Measurements from ENCODE around the gene CCDC170. TPM values are rescaled to one million over a fixed set of nuclear protein-coding genes. Genes with fewer than 3 reads are reported as not detected.

Gene CCDC170
- total RNA-seq, 1 donor from 2014 or later, result 0.20 TPM

DNA sequence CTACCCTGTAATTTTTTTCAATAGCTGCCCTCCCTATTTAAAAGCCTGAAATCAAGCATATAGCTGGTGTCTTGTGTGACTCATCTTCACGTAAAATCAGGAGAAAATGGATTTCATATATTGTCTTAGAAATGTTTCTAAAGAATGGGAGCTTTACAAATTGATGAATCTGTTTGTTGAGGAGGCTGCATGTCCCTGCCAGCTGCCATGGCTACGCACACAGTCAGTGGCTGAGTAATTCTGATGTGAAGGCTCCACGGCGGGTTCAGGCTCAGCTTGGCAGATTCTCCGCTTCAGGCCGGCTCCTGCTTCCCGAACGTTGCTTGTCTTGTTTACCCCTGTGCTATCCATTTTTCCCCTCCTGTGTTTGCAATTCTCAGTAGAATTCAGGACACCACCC lies 82.8 kb downstream of the CCDC170 start:
- Mint-ChIP-seq H3K36me3 (ENCODE audit: low read depth) (no peaks in the 10 kb centered on the region), H3K9me3 (ENCODE audit: low read depth) (no peaks in the 10 kb centered on the region), H3K4me3 (ENCODE audit: unreplicated experiment) (no peak overlapping the region), H3K4me1 (ENCODE audit: low read depth) (no peaks in the 10 kb centered on the region), H3K27me3 (ENCODE audit: low read depth) (peaks cover 13% of the 10 kb centered on the region), H3K27ac (ENCODE audit: unreplicated experiment) (no peak overlapping the region)
- TF ChIP-seq, protein P1, sequence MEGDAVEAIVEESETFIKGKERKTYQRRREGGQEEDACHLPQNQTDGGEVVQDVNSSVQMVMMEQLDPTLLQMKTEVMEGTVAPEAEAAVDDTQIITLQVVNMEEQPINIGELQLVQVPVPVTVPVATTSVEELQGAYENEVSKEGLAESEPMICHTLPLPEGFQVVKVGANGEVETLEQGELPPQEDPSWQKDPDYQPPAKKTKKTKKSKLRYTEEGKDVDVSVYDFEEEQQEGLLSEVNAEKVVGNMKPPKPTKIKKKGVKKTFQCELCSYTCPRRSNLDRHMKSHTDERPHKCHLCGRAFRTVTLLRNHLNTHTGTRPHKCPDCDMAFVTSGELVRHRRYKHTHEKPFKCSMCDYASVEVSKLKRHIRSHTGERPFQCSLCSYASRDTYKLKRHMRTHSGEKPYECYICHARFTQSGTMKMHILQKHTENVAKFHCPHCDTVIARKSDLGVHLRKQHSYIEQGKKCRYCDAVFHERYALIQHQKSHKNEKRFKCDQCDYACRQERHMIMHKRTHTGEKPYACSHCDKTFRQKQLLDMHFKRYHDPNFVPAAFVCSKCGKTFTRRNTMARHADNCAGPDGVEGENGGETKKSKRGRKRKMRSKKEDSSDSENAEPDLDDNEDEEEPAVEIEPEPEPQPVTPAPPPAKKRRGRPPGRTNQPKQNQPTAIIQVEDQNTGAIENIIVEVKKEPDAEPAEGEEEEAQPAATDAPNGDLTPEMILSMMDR (IDR thresholded peaks at IDR 0.05), result no peak
- no peak for DNase-seq (ENCODE audit: low spot score)

DNA sequence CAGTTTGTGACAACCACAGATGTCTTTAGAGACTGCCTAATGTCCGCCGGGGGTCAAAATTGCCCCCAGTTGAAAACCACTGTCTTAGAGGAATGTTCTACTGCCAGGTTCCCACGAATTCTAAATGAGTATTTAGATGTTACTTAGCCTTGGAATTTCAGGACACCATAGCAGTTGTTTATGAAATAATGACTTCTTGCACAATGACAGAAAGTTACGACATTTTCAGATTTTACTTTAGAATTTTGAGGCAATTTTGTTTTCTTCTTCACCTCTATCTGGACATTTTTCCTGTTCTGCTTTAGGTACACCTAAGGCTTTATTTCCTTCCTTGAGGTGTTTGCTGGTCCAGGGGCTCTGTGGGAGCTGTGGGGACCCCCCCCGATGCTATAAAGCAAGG lies 83.4 kb downstream of the CCDC170 start:
- Mint-ChIP-seq H3K9me3 (ENCODE audit: low read depth) (peaks cover 4% of the 10 kb centered on the region), H3K27ac (ENCODE audit: unreplicated experiment) (no peak overlapping the region), H3K4me1 (ENCODE audit: low read depth) (no peaks in the 10 kb centered on the region), H3K36me3 (ENCODE audit: low read depth) (peaks cover 2% of the 10 kb centered on the region), H3K4me3 (ENCODE audit: unreplicated experiment) (no peak overlapping the region), H3K27me3 (ENCODE audit: low read depth) (peaks cover 13% of the 10 kb centered on the region)
- TF ChIP-seq, protein P1 (IDR thresholded peaks at IDR 0.05), result no peak
- no peak for DNase-seq (ENCODE audit: low spot score)

DNA sequence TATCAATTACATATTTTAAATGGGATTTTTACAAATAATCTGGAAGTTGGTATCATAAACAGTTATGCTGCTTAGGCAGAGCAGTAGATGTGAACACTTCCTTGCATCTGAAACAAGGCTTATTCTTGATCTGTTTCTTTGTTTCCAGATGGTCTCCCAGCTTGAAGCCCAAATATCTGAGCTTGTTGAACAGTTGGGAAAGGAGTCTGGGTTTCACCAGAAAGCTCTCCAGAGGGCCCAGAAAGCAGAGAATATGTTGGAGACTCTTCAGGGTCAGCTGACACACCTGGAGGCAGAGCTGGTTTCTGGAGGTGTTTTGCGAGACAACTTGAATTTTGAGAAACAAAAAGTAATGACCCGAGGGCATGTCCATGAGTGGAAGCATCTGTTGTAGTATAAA lies 91.9 kb downstream of the CCDC170 start:
- TF ChIP-seq, protein P1 (IDR thresholded peaks at IDR 0.05), result no peak

DNA sequence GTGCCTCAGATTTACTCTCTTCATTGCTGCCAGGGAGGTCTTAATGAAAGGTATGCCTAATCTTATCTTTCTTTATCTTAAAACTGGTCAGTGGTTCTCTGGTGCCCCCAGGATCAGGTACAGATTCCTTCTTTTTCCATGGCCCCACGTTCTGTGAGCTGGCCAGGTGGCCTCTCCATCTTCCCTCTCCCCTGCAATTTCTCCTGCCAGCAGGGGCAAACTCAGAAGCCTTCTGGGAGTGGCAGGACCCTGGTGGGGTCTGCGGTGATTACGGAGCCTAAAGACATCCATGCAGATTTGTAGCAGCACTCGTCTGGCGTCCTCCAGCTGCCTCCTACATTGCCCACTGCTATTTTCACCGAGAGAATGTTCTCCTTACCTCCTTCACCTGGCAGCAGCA lies 95.8 kb downstream of the CCDC170 start:
- no peaks in the 10 kb centered on the region for H3K4me1 Mint-ChIP-seq (ENCODE audit: low read depth)
- TF ChIP-seq, protein P1 (IDR thresholded peaks at IDR 0.05), result no peak
- H3K27ac Mint-ChIP-seq (ENCODE audit: unreplicated experiment), result no peak overlapping the region
- H3K36me3 Mint-ChIP-seq (ENCODE audit: low read depth), result peaks cover 1% of the 10 kb centered on the region
- peaks cover 11% of the 10 kb centered on the region for H3K27me3 Mint-ChIP-seq (ENCODE audit: low read depth)
- peaks cover 15% of the 10 kb centered on the region for H3K9me3 Mint-ChIP-seq (ENCODE audit: low read depth)
- no peak for DNase-seq (ENCODE audit: low spot score)
- H3K4me3 Mint-ChIP-seq (ENCODE audit: unreplicated experiment), result no peak overlapping the region

More for the DNA sequence above, 91.9 kb downstream of the CCDC170 start:
- no peaks in the 10 kb centered on the region for H3K4me1 Mint-ChIP-seq (ENCODE audit: low read depth)
- no peak for DNase-seq (ENCODE audit: low spot score)
- no peak overlapping the region for H3K4me3 Mint-ChIP-seq (ENCODE audit: unreplicated experiment)
- H3K27me3 Mint-ChIP-seq (ENCODE audit: low read depth), result peaks cover 11% of the 10 kb centered on the region
- H3K9me3 Mint-ChIP-seq (ENCODE audit: low read depth), result peaks cover 9% of the 10 kb centered on the region
- H3K27ac Mint-ChIP-seq (ENCODE audit: unreplicated experiment), result no peak overlapping the region
- H3K36me3 Mint-ChIP-seq (ENCODE audit: low read depth), result peaks cover 2% of the 10 kb centered on the region

DNA sequence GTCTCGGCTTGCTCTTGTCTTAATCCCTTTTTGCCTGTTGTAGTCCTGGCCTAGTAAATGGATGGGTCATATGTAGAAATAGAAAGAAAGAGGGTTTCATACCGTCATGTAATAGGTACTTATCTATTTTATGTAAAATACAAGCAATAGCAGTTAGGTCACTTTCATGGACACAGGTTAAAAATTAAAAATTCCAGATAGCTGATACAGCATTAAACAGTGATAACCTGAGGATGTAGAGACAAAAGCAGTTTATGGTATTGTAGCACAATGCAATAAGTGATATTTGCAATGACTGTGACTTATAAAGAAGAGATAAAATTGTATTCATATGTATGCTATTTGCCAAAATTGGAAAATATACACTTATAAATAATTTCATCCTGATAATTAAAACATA lies 96.9 kb downstream of the CCDC170 start:
- H3K9me3 Mint-ChIP-seq (ENCODE audit: low read depth), result peaks cover 18% of the 10 kb centered on the region
- no peak overlapping the region for H3K4me3 Mint-ChIP-seq (ENCODE audit: unreplicated experiment)
- H3K27ac Mint-ChIP-seq (ENCODE audit: unreplicated experiment), result no peak overlapping the region
- H3K36me3 Mint-ChIP-seq (ENCODE audit: low read depth), result peaks cover 1% of the 10 kb centered on the region
- no peak for DNase-seq (ENCODE audit: low spot score)
- H3K4me1 Mint-ChIP-seq (ENCODE audit: low read depth), result no peaks in the 10 kb centered on the region
- H3K27me3 Mint-ChIP-seq (ENCODE audit: low read depth), result peaks cover 10% of the 10 kb centered on the region
- TF ChIP-seq, protein P1 (IDR thresholded peaks at IDR 0.05), result no peak
